Left lung (tissue), 10 donors: ENCODE results near the gene ST6GAL1. TPM values are rescaled to one million over a fixed set of nuclear protein-coding genes. Genes with fewer than 3 reads are reported as not detected.
A peak's percentile ranks its signal among the peaks of the same experiment; 100 is the strongest.

ENCODE experiments used
- ATAC-seq: fragments of 200-7000 bp; cut with Tn5 transposase; one replicate; pipeline ENCODE4 v1.9.1; 2020; ENCODE audit warnings: moderate library complexity
- DNase-seq, 4 donors: peaks; one replicate each; pipeline ENCODE4 v3.0.0-alpha.2; 2013 to 2020
- H3K27ac ChIP-seq, 2 donors: fragments of 200-600 bp; sonication (generic) in 1 of 2; one replicate each; pipeline versions ENCODE4 v1.5.0 to v1.8.0; 2020 to 2021
- H3K27me3 ChIP-seq, 2 donors: fragments of 200-600 bp; sonication (generic) in 1 of 2; one replicate each; pipeline versions ENCODE4 v1.5.0 to v1.8.0; 2020 to 2021
- H3K36me3 ChIP-seq, 2 donors: fragments of 200-600 bp; sonication (generic) in 1 of 2; one replicate each; pipeline versions ENCODE4 v1.5.0 to v1.8.0; 2020 to 2021
- H3K4me1 ChIP-seq, 2 donors: fragments of 200-600 bp; one replicate each; pipeline ENCODE4 v1.8.0; 2021
- H3K4me3 ChIP-seq, 2 donors: fragments of 200-600 bp; sonication (generic) in 1 of 2; one replicate each; pipeline versions ENCODE4 v1.5.0 to v1.8.0; 2020 to 2021; ENCODE audit warnings: mild to moderate bottlenecking in 1 of 2
- H3K9me3 ChIP-seq, 2 donors: fragments of 200-600 bp; sonication (generic) in 1 of 2; one replicate each; pipeline versions ENCODE4 v1.5.0 to v1.8.0; 2020 to 2021
- CTCF ChIP-seq, 2 donors: fragments of 200-600 bp; sonication (generic) in 1 of 2; IDR thresholded peaks; one replicate each; pipeline versions ENCODE4 v1.5.0 to v1.8.0; 2021; ENCODE audit warnings: antibody characterized with exemption in 2 of 2
- intact Hi-C, 2 donors: fragments of 100-400 bp; cut with DNase I; formaldehyde crosslinking; loops; one replicate each; pipeline versions ENCODE4 v1.11.2 to v1.14.2; 2022
- polyA plus RNA-seq, 6 donors: library from polyadenylated mRNA; unstranded; fragments of 120-200 nt; gene quantifications; one replicate each; pipeline ENCODE4 v1.2.1, GENCODE V29; 2013; ENCODE audit not compliant: insufficient read length in 6 of 6
- total RNA-seq, 2 donors: library from RNA; stranded (reverse); fragmentation: NEBNext Ultra II Directional; extraction: Animal tissue kit (Norgen Biotek cat#: 25700); gene quantifications; one replicate each; pipeline ENCODE4 v1.2.1, GENCODE V29; 2021
- donor health status: DM: no; HTN: yes; CAD: no.
- donor health status: DM: no; HTN: no; CAD: no.

ST6GAL1 gene
- total and polyA plus RNA-seq, 8 donors: 45.5 to 132 (median 56.2) TPM

GRCh38 chr3:187105700-187106099 is 175.4 kb downstream of the ST6GAL1 start:
- peaks cover 11 to 15% of the 10 kb centered on the region in 2 donors for H3K4me1 ChIP-seq
- intact Hi-C loops: no loop called here
- no peak for ATAC-seq
- H3K4me3 ChIP-seq: no peak overlapping the region
- no peaks in the 10 kb centered on the region for H3K9me3 ChIP-seq
- no peak overlapping the region for H3K27ac ChIP-seq
- no peaks in the 10 kb centered on the region for H3K36me3 ChIP-seq
- no peak for DNase-seq
- H3K27me3 ChIP-seq: no peaks in the 10 kb centered on the region
- no peak for TF ChIP-seq CTCF (IDR thresholded peaks at IDR 0.05)

- Histone ChIP-seq H3K4me3 (no peak overlapping the region), H3K36me3 (no peaks in the 10 kb centered on the region), H3K9me3 (no peaks in the 10 kb centered on the region), H3K27me3 (no peaks in the 10 kb centered on the region), H3K27ac (no peak overlapping the region), H3K4me1 (no peaks in the 10 kb centered on the region)
- ATAC-seq: no peak
- intact Hi-C loops: no loop called here
- no peak for DNase-seq
- no peak for TF ChIP-seq CTCF (IDR thresholded peaks at IDR 0.05)
Observed at GRCh38 chr3:187107989-187108388, 177.7 kb downstream of the ST6GAL1 start.

- intact Hi-C loops: loop anchor here in 1 of 2 donors (10.0 kb wide), 1 partner anchor 55 kb away; no protein-coding TSS in a partner anchor
- Histone ChIP-seq H3K4me1 (no peaks in the 10 kb centered on the region), H3K27ac (no peak overlapping the region), H3K36me3 (no peaks in the 10 kb centered on the region), H3K9me3 (no peaks in the 10 kb centered on the region), H3K27me3 (no peaks in the 10 kb centered on the region), H3K4me3 (no peak overlapping the region)
- DNase-seq: no peak
- TF ChIP-seq CTCF (IDR thresholded peaks at IDR 0.05): no peak
- ATAC-seq: no peak
Observed at GRCh38 chr3:187110156-187110555, 179.8 kb downstream of the ST6GAL1 start.

GRCh38 chr3:187112934-187113793 is 182.8 kb downstream of the ST6GAL1 start:
- no peak for DNase-seq
- intact Hi-C loops: loop anchor here in 1 of 2 donors (10.0 kb wide), 1 partner anchor 52 kb away; no protein-coding TSS in a partner anchor

More at GRCh38 chr3:187112934-187113793, 182.8 kb downstream of the ST6GAL1 start:
- peak; percentile 42 to 54 for TF ChIP-seq CTCF (IDR thresholded peaks at IDR 0.05)
- H3K27me3 ChIP-seq: no peaks in the 10 kb centered on the region
- H3K9me3 ChIP-seq: no peaks in the 10 kb centered on the region
- no peak overlapping the region for H3K27ac ChIP-seq
- ATAC-seq: peak; percentile 44
- H3K4me3 ChIP-seq: no peak overlapping the region
- H3K4me1 ChIP-seq: no peaks in the 10 kb centered on the region
- H3K36me3 ChIP-seq: no peaks in the 10 kb centered on the region
